ENCODE results near the gene EEFSEC. TPM values are rescaled to one million over a fixed set of nuclear protein-coding genes. Genes with fewer than 3 reads are reported as not detected.

The EEFSEC gene
- total and polyA plus RNA-seq, 2 experiments from 2014 or later: 4.9 to 18.7 TPM

GRCh38 chr3:128405554-128406277 lies 252.4 kb downstream of the EEFSEC start:
- no peak for TF ChIP-seq EZH2 (IDR thresholded peaks at IDR 0.05; ENCODE audit: insufficient read depth, poor library complexity, severe bottlenecking)
- in situ Hi-C loops (cut with MboI): no loop called here
- Histone ChIP-seq H3K4me1 (ENCODE audit: insufficient read depth) (no peaks in the 10 kb centered on the region), H3K27ac (no peak overlapping the region), H3K36me3 (ENCODE audit: low read depth) (no peaks in the 10 kb centered on the region), H3K9me2 (ENCODE audit: insufficient read depth) (no peaks in the 10 kb centered on the region), H3K4me3 (no peak overlapping the region), H3K27me3 (replicated peaks; ENCODE audit: insufficient read depth) (no peaks in the 10 kb centered on the region), H3F3A (ENCODE audit: insufficient read depth) (no peaks in the 10 kb centered on the region), H3K79me2 (ENCODE audit: insufficient read depth) (no peaks in the 10 kb centered on the region), H3K9ac (no peak overlapping the region), H3K9me3 (ENCODE audit: low read depth) (no peaks in the 10 kb centered on the region), H2AFZ (no peak overlapping the region), H4K20me1 (ENCODE audit: insufficient read depth) (no peaks in the 10 kb centered on the region), H3K4me2 (ENCODE audit: unreplicated experiment) (no peak overlapping the region)
- DNase-seq: no peak
- 92 to 95% methylated on average over 8 of the region's 8 CpGs for WGBS, 2 experiments (ENCODE audit: low coverage in 1 of 2, low lambda C conversion rate in 2 of 2, missing lambda C conversion rate in 2 of 2)

DNA sequence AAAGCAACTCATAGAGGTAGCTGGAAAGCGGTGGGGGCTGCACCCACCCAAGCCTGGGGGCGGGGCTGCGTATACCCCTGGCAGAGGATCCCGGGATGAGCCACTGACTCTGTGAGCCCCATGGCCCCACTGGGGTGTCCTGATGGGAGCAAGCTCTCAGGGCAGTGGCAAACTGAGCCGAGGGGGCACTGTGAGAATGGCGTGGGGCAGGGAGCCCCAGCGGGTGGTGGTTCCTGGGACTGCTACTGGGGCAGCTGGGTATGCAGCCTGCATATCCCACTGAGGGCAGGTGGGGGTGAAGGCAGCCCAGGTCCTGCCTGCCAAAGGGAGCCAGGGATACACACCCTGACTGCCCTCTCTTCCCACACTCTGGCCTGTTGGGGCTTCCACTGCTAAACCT lies 254.0 kb downstream of the EEFSEC start:
- Histone ChIP-seq H3K9me3 (ENCODE audit: low read depth) (no peaks in the 10 kb centered on the region), H3K27me3 (replicated peaks; ENCODE audit: insufficient read depth) (no peaks in the 10 kb centered on the region), H3K4me3 (no peak overlapping the region), H3K4me2 (ENCODE audit: unreplicated experiment) (no peak overlapping the region), H3K9ac (no peak overlapping the region), H2AFZ (no peak overlapping the region), H3K27ac (no peak overlapping the region), H3K4me1 (ENCODE audit: insufficient read depth) (no peaks in the 10 kb centered on the region), H4K20me1 (ENCODE audit: insufficient read depth) (no peaks in the 10 kb centered on the region), H3K9me2 (ENCODE audit: insufficient read depth) (no peaks in the 10 kb centered on the region), H3K79me2 (ENCODE audit: insufficient read depth) (no peaks in the 10 kb centered on the region), H3K36me3 (ENCODE audit: low read depth) (no peaks in the 10 kb centered on the region), H3F3A (ENCODE audit: insufficient read depth) (no peaks in the 10 kb centered on the region)
- DNase-seq: no peak
- in situ Hi-C loops (cut with MboI): no loop called here
- TF ChIP-seq EZH2 (IDR thresholded peaks at IDR 0.05; ENCODE audit: insufficient read depth, poor library complexity, severe bottlenecking): no peak
- 66 to 76% methylated on average over 6 to 7 of the region's 7 CpGs for WGBS, 2 experiments (ENCODE audit: low coverage in 1 of 2, low lambda C conversion rate in 2 of 2, missing lambda C conversion rate in 2 of 2)

DNA sequence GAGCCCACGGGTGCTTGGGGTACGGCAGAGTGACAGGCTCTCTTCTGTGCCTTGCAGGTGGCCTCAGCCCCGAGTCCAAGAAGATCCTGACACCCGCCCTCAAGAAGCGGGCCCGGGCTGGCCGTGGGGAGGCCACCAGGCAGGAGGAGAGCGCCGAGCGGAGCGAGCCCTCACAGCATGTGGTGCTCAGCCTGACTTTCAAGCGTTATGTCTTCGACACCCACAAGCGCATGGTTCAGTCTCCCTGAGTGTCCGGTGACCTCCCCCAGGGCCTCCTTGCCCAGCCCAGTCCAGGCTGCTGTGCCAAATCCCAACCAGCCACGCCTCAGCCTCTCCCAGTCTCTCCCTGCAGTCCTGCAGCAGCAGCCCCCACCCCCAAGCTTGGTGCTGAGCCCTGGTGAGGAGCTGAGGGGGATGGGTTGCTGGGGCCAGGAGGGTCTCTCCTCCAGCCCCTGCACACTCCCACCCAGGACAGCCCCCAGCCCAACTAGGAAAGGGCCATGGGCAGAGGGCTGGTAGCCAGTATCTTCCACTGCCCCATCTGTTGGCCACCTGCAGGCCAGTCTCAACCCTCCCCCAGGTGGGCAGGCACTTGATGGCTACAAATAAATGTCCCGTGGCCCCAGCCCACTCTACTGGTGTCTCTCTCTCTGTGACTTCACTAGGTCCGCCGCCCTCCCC lies 254.9 kb downstream of the EEFSEC start:
- H3F3A ChIP-seq (ENCODE audit: insufficient read depth): no peaks in the 10 kb centered on the region
- no peak for DNase-seq
- no peaks in the 10 kb centered on the region for H3K36me3 ChIP-seq (ENCODE audit: low read depth)
- no peak overlapping the region for H3K9ac ChIP-seq
- no peaks in the 10 kb centered on the region for H3K79me2 ChIP-seq (ENCODE audit: insufficient read depth)
- no peak overlapping the region for H3K4me3 ChIP-seq
- TF ChIP-seq EZH2 (IDR thresholded peaks at IDR 0.05; ENCODE audit: insufficient read depth, poor library complexity, severe bottlenecking) (no peak), EZH2phosphoT487 (IDR thresholded peaks at IDR 0.05; ENCODE audit: insufficient read depth, low read depth) (no peak)
- H3K4me1 ChIP-seq (ENCODE audit: insufficient read depth): no peaks in the 10 kb centered on the region
- H3K27me3 ChIP-seq (replicated peaks; ENCODE audit: insufficient read depth): no peaks in the 10 kb centered on the region
- no peak overlapping the region for H2AFZ ChIP-seq
- 90% methylated on average over 19 of the region's 19 CpGs for WGBS, 2 experiments (ENCODE audit: low coverage in 1 of 2, low lambda C conversion rate in 2 of 2, missing lambda C conversion rate in 2 of 2)
- no peak overlapping the region for H3K4me2 ChIP-seq (ENCODE audit: unreplicated experiment)
- H4K20me1 ChIP-seq (ENCODE audit: insufficient read depth): no peaks in the 10 kb centered on the region
- in situ Hi-C loops (cut with MboI): no loop called here
- H3K9me3 ChIP-seq (ENCODE audit: low read depth): no peaks in the 10 kb centered on the region
- no peak overlapping the region for H3K27ac ChIP-seq
- no peaks in the 10 kb centered on the region for H3K9me2 ChIP-seq (ENCODE audit: insufficient read depth)

DNA sequence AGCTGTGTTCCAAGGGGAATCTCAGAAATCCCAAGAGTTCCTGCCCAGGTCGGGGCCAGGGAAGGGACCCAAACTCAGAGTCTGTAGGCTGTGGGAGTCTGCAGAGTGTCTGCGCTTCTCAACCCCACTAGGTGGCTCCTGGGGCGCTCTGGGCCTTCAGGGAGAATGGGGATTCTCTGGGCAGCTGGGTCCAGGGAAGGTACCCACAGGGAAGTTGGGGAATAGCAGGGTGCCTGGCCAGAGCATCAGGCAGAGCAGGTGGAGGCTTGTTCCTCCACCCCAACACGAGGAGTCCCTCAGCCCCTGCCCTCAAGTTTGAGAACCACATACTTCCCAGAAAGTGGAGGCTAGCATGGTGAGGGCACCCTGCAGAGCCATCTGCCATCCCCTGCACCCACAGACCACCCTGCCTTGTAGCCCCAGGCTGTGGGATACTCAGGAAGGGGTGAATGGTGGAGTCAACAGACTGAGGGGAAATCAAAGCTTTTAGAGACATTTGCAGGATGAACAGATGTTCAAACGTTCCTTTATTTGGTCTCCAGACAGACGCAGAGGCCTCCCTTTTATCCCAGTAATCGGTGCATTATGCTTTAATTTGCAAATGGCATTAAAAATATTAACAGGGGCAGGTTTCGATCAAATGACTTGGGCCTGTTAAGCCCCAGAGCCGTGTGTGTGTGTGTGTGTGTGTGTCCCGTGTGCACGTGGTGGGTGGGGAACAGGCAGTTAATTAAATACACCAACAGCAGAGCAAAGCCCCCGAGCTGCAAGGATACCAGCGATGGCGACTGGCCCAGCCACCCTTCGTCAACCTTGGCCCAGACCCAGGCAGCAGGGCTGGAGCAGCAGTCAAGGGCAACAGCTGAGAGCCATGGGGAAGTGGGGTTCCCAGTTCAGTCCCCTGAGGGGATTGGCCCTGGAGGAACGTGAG lies 255.7 kb downstream of the EEFSEC start:
- WGBS, 2 experiments (ENCODE audit: low coverage in 1 of 2, low lambda C conversion rate in 2 of 2, missing lambda C conversion rate in 2 of 2): 72 to 76% methylated on average over 15 to 16 of the region's 16 CpGs
- Histone ChIP-seq H3K79me2 (ENCODE audit: insufficient read depth) (no peaks in the 10 kb centered on the region), H3K9me3 (ENCODE audit: low read depth) (no peaks in the 10 kb centered on the region), H3K4me2 (ENCODE audit: unreplicated experiment) (no peak overlapping the region), H3F3A (ENCODE audit: insufficient read depth) (no peaks in the 10 kb centered on the region), H3K4me1 (ENCODE audit: insufficient read depth) (no peaks in the 10 kb centered on the region), H4K20me1 (ENCODE audit: insufficient read depth) (no peaks in the 10 kb centered on the region), H3K4me3 (no peak overlapping the region), H3K9me2 (ENCODE audit: insufficient read depth) (no peaks in the 10 kb centered on the region), H2AFZ (no peak overlapping the region), H3K36me3 (ENCODE audit: low read depth) (no peaks in the 10 kb centered on the region), H3K27me3 (replicated peaks; ENCODE audit: insufficient read depth) (no peaks in the 10 kb centered on the region), H3K27ac (no peak overlapping the region), H3K9ac (no peak overlapping the region)
- no peak for DNase-seq
- TF ChIP-seq EZH2 (IDR thresholded peaks at IDR 0.05; ENCODE audit: insufficient read depth, poor library complexity, severe bottlenecking) (no peak), EZH2phosphoT487 (IDR thresholded peaks at IDR 0.05; ENCODE audit: insufficient read depth, low read depth) (no peak)
- in situ Hi-C loops (cut with MboI): no loop called here

Measured in GM23248 (cell line).